ENCODE data around the gene MYOZ2. TPM values are rescaled to one million over a fixed set of nuclear protein-coding genes. Genes with fewer than 3 reads are reported as not detected.

The MYOZ2 gene
- total and polyA plus RNA-seq, 12 donors = 0.06 to 0.80 (median 0.22) TPM; not detected in 4

- Histone ChIP-seq H3K4me3 (no peak overlapping the region), H3K4me1 (replicated peaks in 1 of 2) (peaks cover 0 to 6% of the 10 kb centered on the region in 2 donors), H3K27ac (no peak overlapping the region), H3K27me3 (no peaks in the 10 kb centered on the region), H3K36me3 (replicated peaks in 1 of 2) (no peaks in the 10 kb centered on the region), H3K9me3 (replicated peaks in 1 of 3) (no peaks in the 10 kb centered on the region)
- intact Hi-C loops (cut with DNase I) = no loop called here
- 43 to 58% (median 47%) methylated on average over 3 of the region's 3 CpGs for WGBS, 4 donors
- peak in 1 of 7 donors; percentile 12 for DNase-seq
- TF ChIP-seq POLR2A (IDR thresholded peaks at IDR 0.05) = no peak
- TF ChIP-seq CTCF (IDR thresholded peaks at IDR 0.05) = no peak
Measured at GRCh38 chr4:119116925-119117900, 18.4 kb upstream of the MYOZ2 start.

GRCh38 chr4:119118397-119118796 lies 17.2 kb upstream of the MYOZ2 start:
- TF ChIP-seq CTCF (IDR thresholded peaks at IDR 0.05) = no peak
- no peak for TF ChIP-seq POLR2A (IDR thresholded peaks at IDR 0.05)
- peak in 1 of 7 donors; percentile 16 for DNase-seq
- no peaks in the 10 kb centered on the region for H3K9me3 ChIP-seq (replicated peaks in 1 of 3)
- peaks cover 0 to 4% of the 10 kb centered on the region in 2 donors for H3K4me1 ChIP-seq (replicated peaks in 1 of 2)
- H3K27me3 ChIP-seq = no peaks in the 10 kb centered on the region
- no peaks in the 10 kb centered on the region for H3K36me3 ChIP-seq (replicated peaks in 1 of 2)
- no peak overlapping the region for H3K4me3 ChIP-seq
- 51 to 69% (median 63%) methylated on average over 2 of the region's 2 CpGs for WGBS, 4 donors
- intact Hi-C loops (cut with DNase I) = no loop called here
- no peak overlapping the region for H3K27ac ChIP-seq

GRCh38 chr4:119124352-119124751 lies 11.3 kb upstream of the MYOZ2 start:
- intact Hi-C loops (cut with DNase I) = no loop called here
- TF ChIP-seq POLR2A (IDR thresholded peaks at IDR 0.05) (no peak), CTCF (IDR thresholded peaks at IDR 0.05) (no peak)
- DNase-seq = no peak
- Histone ChIP-seq H3K27me3 (no peaks in the 10 kb centered on the region), H3K4me3 (no peak overlapping the region), H3K9me3 (replicated peaks in 1 of 3) (no peaks in the 10 kb centered on the region), H3K4me1 (replicated peaks in 1 of 2) (no peaks in the 10 kb centered on the region), H3K27ac (no peak overlapping the region), H3K36me3 (replicated peaks in 1 of 2) (no peaks in the 10 kb centered on the region)

GRCh38 chr4:119125931-119126330 lies 9.7 kb upstream of the MYOZ2 start:
- Histone ChIP-seq H3K4me3 (no peak overlapping the region), H3K4me1 (replicated peaks in 1 of 2) (peaks cover 0 to 3% of the 10 kb centered on the region in 2 donors), H3K9me3 (replicated peaks in 1 of 3) (no peaks in the 10 kb centered on the region), H3K36me3 (replicated peaks in 1 of 2) (no peaks in the 10 kb centered on the region), H3K27ac (no peak overlapping the region), H3K27me3 (no peaks in the 10 kb centered on the region)
- DNase-seq = no peak
- no peak for TF ChIP-seq CTCF (IDR thresholded peaks at IDR 0.05)
- TF ChIP-seq POLR2A (IDR thresholded peaks at IDR 0.05) = no peak
- intact Hi-C loops (cut with DNase I) = no loop called here
